HEK293 (cell line): ENCODE results near the gene MAP2.

ENCODE experiments used
- CTCF ChIP-seq: fragments of 450-650 bp; formaldehyde crosslinking; IDR thresholded peaks from 2 replicates; pipeline ENCODE4 v1.5.1; 2016; ENCODE audit warnings: missing biosample characterization, missing genetic modification characterization
- ZIC2 ChIP-seq: fragments of 450-650 bp; formaldehyde crosslinking; IDR thresholded peaks from 2 replicates; pipeline ENCODE4 v1.5.1; 2016; ENCODE audit warnings: missing biosample characterization, missing genetic modification characterization
- ZNF501 ChIP-seq: fragments of 450-650 bp; formaldehyde crosslinking; IDR thresholded peaks from 2 replicates; pipeline ENCODE4 v1.5.1; 2016; ENCODE audit warnings: missing biosample characterization, missing genetic modification characterization

- TF ChIP-seq ZIC2 (tag by site-specific recombination) (no peak), CTCF (tag by site-specific recombination) (no peak), ZNF501 (tag by site-specific recombination) (no peak)
These were observed 261.5 kb downstream of the MAP2 start for GRCh38 chr2:209685340-209685739.
